Loucy (cell line): ENCODE results near the gene ENOX1.

Source experiments
- H2AFZ ChIP-seq: fragments of 200-600 bp; sonication (generic); 2 replicates; pipeline ENCODE4 v1.6.0; 2016; ENCODE audit warnings: antibody characterized with exemption, mild to moderate bottlenecking, low read length, moderate library complexity
- H3F3A ChIP-seq: fragments of 200-600 bp; 2 replicates; pipeline ENCODE4 v1.6.0; 2016; ENCODE audit warnings: antibody characterized with exemption, low read depth, mild to moderate bottlenecking
- H3K27me3 ChIP-seq: fragments of 200-600 bp; sonication (generic); 2 replicates; pipeline ENCODE4 v1.6.1; 2014; ENCODE audit warnings: low read length, mild to moderate bottlenecking; ENCODE audit not compliant: insufficient read depth, poor library complexity, severe bottlenecking
- H3K36me3 ChIP-seq: fragments of 200-600 bp; sonication (generic); 2 replicates; pipeline ENCODE4 v1.6.1; 2016; ENCODE audit warnings: low read length; ENCODE audit not compliant: insufficient read depth
- H3K4me1 ChIP-seq: fragments of 200-600 bp; sonication (generic); 2 replicates; pipeline ENCODE4 v1.5.1; 2014; ENCODE audit warnings: low read length, mild to moderate bottlenecking; ENCODE audit not compliant: insufficient read depth, poor library complexity, severe bottlenecking
- H3K4me2 ChIP-seq: fragments of 200-600 bp; sonication (generic); 2 replicates; pipeline ENCODE4 v1.6.0; 2014; ENCODE audit warnings: antibody characterized with exemption, low read length, low read depth, mild to moderate bottlenecking; ENCODE audit not compliant: poor library complexity, severe bottlenecking
- H3K4me3 ChIP-seq: fragments of 200-600 bp; sonication (generic); 2 replicates; pipeline ENCODE4 v1.5.1; 2014; ENCODE audit warnings: low read length, mild to moderate bottlenecking, mixed read lengths; ENCODE audit not compliant: poor library complexity, severe bottlenecking
- H3K79me2 ChIP-seq: fragments of 200-600 bp; sonication (generic); 2 replicates; pipeline ENCODE4 v1.6.1; 2014; ENCODE audit warnings: low read length; ENCODE audit not compliant: insufficient read depth
- H3K9ac ChIP-seq: fragments of 200-600 bp; sonication (generic); 2 replicates; pipeline ENCODE4 v1.6.0; 2014; ENCODE audit warnings: mild to moderate bottlenecking, low read depth, low read length, moderate library complexity; ENCODE audit not compliant: poor library complexity, severe bottlenecking
- H3K9me2 ChIP-seq: fragments of 200-600 bp; sonication (generic); replicated peaks from 2 replicates; pipeline ENCODE4 v1.6.1; 2016; ENCODE audit warnings: low read depth, low read length, mixed read lengths
- H3K9me3 ChIP-seq: fragments of 200-600 bp; sonication (generic); 2 replicates; pipeline ENCODE4 v1.6.1; 2014; ENCODE audit warnings: mild to moderate bottlenecking, antibody characterized with exemption, low read length, low read depth; ENCODE audit not compliant: insufficient read depth
- H4K20me1 ChIP-seq: fragments of 200-600 bp; sonication (generic); 2 replicates; pipeline ENCODE4 v1.6.0; 2014; ENCODE audit warnings: antibody characterized with exemption, low read length, mild to moderate bottlenecking; ENCODE audit not compliant: insufficient read depth, poor library complexity, severe bottlenecking
- CTCF ChIP-seq: fragments of 200-600 bp; sonication (generic); conservative IDR thresholded peaks from 2 replicates; pipeline ENCODE4 v1.5.1; 2014; ENCODE audit warnings: mild to moderate bottlenecking, antibody characterized with exemption, low read length
- EZH2phosphoT487 ChIP-seq: fragments of 200-600 bp; IDR thresholded peaks from 2 replicates; pipeline ENCODE4 v1.6.1; 2018; ENCODE audit warnings: antibody characterized with exemption, mild to moderate bottlenecking, moderate library complexity, borderline replicate concordance

ENOX1 gene

GRCh38 chr13:43414111-43414510 is 372.7 kb downstream of the ENOX1 start:
- Histone ChIP-seq H3K9ac (no peak overlapping the region), H2AFZ (no peak overlapping the region), H3K27me3 (no peaks in the 10 kb centered on the region), H3K4me3 (no peak overlapping the region), H3K4me2 (no peak overlapping the region), H3K4me1 (no peaks in the 10 kb centered on the region), H3K9me2 (no peaks in the 10 kb centered on the region), H3K36me3 (no peaks in the 10 kb centered on the region), H3K9me3 (no peaks in the 10 kb centered on the region), H3F3A (no peaks in the 10 kb centered on the region), H3K79me2 (no peaks in the 10 kb centered on the region), H4K20me1 (no peaks in the 10 kb centered on the region)
- TF ChIP-seq EZH2phosphoT487 = no peak
- no peak for TF ChIP-seq CTCF

- TF ChIP-seq CTCF (no peak), EZH2phosphoT487 (no peak)
- H3K4me2 ChIP-seq = no peak overlapping the region
- no peaks in the 10 kb centered on the region for H3K27me3 ChIP-seq
- H3K9me3 ChIP-seq = no peaks in the 10 kb centered on the region
- no peaks in the 10 kb centered on the region for H3K9me2 ChIP-seq
- H3K79me2 ChIP-seq = no peaks in the 10 kb centered on the region
- no peaks in the 10 kb centered on the region for H3F3A ChIP-seq
- H3K36me3 ChIP-seq = no peaks in the 10 kb centered on the region
- no peak overlapping the region for H2AFZ ChIP-seq
- no peaks in the 10 kb centered on the region for H3K4me1 ChIP-seq
- H4K20me1 ChIP-seq = no peaks in the 10 kb centered on the region
- no peak overlapping the region for H3K9ac ChIP-seq
- no peak overlapping the region for H3K4me3 ChIP-seq
Measured at GRCh38 chr13:43411741-43412140, 375.0 kb downstream of the ENOX1 start.

- no peaks in the 10 kb centered on the region for H4K20me1 ChIP-seq
- no peaks in the 10 kb centered on the region for H3K4me1 ChIP-seq
- no peaks in the 10 kb centered on the region for H3K79me2 ChIP-seq
- H3K9me2 ChIP-seq = no peaks in the 10 kb centered on the region
- no peak overlapping the region for H3K9ac ChIP-seq
- H3F3A ChIP-seq = no peaks in the 10 kb centered on the region
- no peak overlapping the region for H3K4me3 ChIP-seq
- no peak overlapping the region for H2AFZ ChIP-seq
- no peak for TF ChIP-seq CTCF
- no peaks in the 10 kb centered on the region for H3K36me3 ChIP-seq
- no peaks in the 10 kb centered on the region for H3K9me3 ChIP-seq
- H3K4me2 ChIP-seq = no peak overlapping the region
- no peaks in the 10 kb centered on the region for H3K27me3 ChIP-seq
Measured at GRCh38 chr13:43411211-43411610, 375.6 kb downstream of the ENOX1 start.
